HuH-7.5 (cell line): Measurements from ENCODE around the gene ARHGAP23.
"Not testable (repeated sequence)": the region's sequence is repeated elsewhere in the genome, so short reads cannot be mapped to it uniquely, and the experiment has no call there.

Experiments used
- DNase-seq: peaks from one replicate; pipeline ENCODE4 v3.0.0; 2011; ENCODE audit warnings: low spot score

Gene ARHGAP23

DNA sequence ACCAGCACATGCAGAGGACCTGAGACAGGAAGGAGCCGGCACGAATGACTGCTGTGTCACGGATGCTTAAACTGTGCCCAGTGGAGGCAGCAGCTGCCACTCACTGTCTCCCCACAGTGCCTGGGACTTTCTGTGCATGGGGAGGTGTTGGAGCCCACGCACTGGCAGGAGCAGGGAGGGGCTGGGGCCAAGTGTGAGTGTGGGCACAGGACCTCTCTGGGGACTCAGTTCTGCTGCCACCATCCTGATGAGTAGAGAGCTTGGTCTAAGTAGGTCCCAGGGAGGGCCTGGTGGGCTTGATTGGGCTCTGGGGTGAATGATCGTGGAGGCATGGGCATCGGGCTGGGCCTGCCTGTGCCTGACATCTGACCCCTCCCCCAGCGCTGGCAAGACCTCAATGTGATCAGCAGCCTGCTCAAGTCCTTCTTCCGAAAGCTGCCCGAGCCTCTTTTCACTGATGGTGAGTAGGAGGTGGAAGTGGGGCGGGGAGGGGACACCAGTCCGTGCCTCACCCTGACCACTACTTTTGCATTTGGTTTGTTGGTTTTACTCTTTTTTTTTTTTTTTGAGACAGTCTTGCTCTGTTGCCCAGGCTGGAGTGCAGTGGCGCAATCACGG lies 57.5 kb downstream of the ARHGAP23 start:
- DNase-seq = not testable (repeated sequence)

- not testable (repeated sequence) for DNase-seq
Measured at GRCh38 chr17:38489774-38490173, 61.5 kb downstream of the ARHGAP23 start.

DNA sequence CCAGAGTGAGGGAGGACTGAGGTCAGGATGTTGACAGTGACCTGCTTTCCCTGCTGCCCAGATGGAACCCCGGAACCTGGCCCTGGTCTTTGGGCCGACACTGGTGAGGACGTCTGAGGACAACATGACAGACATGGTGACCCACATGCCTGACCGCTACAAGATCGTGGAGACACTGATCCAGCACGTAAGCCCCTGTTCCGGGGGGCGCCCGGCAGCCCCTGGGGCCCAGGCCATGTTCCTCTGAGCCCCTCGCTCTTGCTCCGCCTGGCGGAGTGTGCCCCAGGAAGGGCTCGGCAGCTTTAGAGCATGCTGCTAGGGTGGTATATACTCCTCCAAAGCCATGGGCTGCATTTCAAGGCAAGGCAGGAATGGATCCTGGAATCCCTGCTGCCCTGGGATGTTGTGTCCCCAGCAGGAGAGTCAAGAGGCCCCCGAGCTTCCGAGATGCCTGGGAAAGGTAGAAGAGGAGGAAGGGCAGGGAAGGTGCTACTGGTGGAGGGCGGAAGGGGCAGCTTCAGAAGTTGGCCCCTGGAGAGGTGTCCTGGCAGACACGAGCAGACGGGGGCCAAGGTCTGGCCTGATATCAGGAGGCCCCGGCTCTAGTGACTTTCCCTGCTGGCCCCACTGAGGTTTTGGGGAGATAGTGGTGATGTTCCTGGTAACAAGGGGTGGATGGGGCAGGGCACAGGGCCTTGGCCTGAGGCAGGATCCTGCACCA lies 63.2 kb downstream of the ARHGAP23 start:
- not testable (repeated sequence) for DNase-seq

- not testable (repeated sequence) for DNase-seq
Measured at GRCh38 chr17:38492067-38493040, 64.1 kb downstream of the ARHGAP23 start.

DNA sequence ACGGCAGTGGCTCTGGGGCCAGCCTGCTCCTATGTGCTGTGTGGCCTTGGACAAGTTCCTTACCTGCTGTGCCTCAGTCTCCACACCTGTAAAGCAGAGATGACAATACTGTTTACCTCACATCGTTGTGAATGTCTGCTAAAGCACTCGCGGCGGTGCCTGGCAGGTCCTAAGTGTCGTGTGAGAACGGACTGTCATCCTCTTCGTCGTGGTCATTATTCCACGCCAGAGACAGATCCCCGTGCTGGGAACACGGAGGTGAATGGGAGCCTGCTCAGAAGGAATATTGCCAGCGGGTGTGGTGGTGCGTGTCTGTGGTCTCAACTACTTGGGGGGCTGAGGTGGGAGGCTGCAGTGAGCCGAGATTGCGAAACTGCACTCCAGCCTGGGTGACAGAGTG lies 65.9 kb downstream of the ARHGAP23 start:
- not testable (repeated sequence) for DNase-seq

DNA sequence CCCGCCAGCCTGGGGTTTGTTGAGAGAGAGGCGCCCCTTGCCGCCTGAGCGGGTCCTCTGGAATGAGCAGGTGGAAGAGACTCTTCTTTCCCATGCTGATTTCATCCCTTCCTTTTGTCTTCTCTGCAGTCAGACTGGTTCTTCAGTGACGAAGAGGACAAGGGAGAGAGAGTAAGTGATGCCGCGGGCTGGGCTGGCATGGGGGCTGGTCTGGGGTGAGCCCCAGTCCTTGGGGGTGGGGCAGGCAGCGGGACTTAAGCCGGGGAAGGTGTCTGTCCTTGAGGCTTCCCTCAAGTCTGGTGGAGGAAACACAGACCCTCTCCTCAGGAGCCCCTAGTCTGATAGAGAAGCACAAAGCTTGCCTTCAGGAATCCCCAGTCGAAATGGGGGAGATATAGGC lies 69.4 kb downstream of the ARHGAP23 start:
- not testable (repeated sequence) for DNase-seq

GRCh38 chr17:38498353-38498752 lies 70.1 kb downstream of the ARHGAP23 start:
- no peak for DNase-seq

DNA sequence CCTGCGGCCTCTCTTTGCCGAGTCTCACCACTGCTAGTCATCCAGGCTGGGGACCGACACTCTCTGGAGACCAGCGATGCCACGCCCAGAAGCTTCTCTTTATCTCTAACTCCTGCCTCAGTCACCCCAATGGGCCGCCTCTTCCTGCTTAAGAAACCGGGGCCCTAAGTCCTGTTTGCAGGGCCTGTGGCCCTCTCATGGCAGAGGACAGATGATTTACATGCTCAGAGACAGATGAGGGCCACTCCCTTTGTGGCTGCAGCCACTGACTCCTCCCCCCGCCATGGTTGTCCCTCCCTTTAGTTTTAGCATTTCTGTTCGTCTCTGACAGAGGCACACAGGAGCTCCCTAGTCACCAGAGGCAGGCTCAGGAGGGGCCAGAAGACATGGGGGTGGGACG lies 71.0 kb downstream of the ARHGAP23 start:
- DNase-seq = not testable (repeated sequence)

GRCh38 chr17:38501718-38502117 lies 73.5 kb downstream of the ARHGAP23 start:
- not testable (repeated sequence) for DNase-seq

DNA sequence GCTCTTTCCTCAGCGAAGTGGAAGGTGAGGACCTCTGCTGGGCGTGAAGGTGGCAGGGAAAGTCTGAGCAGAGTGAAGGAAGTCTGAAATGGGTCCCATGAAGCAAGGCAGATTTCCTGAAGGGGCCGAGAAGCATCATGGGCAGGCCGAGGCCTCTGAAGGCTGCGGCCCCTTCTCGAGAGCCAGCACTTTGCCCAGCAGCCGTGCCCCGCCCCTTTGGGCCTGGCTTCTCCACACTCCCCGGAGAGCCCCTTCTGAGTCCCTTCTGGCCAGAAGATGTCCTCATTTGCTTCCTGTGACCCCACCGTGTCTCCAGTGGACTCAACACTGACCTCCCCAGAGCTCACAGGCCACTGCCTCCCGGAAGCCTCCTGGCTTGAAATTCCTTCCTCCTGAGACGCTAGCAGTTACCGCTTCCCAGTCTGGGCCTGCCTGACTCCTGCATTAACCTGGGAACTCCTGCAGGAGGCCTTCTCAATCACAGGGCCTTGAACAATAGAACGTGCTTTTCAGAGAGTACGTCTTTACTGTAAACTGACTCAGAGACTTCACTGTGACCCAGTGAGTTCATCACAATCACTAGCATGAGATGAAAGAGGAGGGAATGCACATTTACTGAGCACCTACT lies 75.1 kb downstream of the ARHGAP23 start:
- not testable (repeated sequence) for DNase-seq

GRCh38 chr17:38504216-38504615 lies 76.0 kb downstream of the ARHGAP23 start:
- DNase-seq = no peak

- DNase-seq = no peak
Measured at GRCh38 chr17:38507436-38507835, 79.2 kb downstream of the ARHGAP23 start.

GRCh38 chr17:38507921-38508569 lies 79.8 kb downstream of the ARHGAP23 start:
- no peak for DNase-seq

DNA sequence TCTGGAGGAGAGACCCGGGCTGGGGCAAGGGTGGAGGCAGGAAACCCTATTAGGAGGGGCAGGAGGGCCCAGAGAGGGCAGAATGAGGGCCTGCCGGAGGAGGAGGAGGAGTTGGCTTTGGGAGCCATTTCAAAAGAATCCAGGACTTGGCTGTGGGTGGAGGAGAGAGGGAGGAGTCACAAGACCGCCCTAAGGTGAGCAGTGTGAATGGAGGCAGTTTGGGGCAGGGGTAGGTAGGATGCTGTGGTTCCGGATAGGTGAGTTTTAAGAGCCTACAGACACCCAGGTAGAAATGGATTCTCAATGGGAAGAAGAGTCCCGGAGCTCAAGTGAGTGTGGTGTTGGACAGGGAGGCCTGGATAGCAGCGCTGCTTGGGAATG lies 80.3 kb downstream of the ARHGAP23 start:
- DNase-seq = no peak

DNA sequence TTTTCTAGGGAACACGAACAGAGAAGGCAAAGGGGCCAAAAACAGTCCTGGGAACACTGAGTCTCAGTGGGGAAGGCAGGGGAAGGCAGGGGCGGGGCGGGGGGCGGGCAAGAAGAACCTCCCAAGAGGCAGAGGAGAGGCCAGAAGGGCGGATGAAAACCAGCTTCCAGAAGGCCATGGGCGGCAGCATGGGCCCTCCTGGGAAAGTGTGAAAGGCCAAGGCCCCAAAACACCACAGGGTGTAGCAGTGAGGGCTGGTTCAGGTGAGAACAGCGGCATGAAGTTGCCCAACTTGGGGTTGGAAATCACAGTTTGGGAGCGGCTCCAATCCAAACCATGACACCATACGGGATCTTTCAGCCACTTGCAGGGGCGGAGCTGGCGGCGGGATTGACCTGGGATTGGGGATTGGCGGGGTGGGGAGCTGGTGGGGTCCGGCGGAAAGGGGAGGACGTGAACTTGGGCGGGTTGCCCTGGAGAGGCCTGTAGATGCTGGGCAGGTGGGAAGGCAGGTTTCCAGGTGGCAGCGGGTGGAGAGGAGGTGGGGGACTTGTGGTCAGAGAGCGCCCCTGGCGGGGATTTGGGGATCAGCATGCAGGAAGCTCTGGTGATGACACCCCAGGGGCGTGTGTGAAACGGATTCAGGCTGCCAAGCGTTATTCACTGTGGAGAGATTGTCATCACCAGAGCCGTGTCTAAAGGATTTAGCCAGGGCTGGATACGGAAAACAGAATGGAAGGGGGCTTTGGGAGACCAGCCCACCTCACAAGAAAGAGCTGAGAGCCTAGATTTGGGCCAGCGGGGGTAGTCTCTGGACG lies 80.9 kb downstream of the ARHGAP23 start:
- DNase-seq = peak; percentile 91

- DNase-seq = no peak
Measured at GRCh38 chr17:38509772-38510420, 81.6 kb downstream of the ARHGAP23 start.

- peak; percentile 67 for DNase-seq
Measured at GRCh38 chr17:38510421-38511149, 82.3 kb downstream of the ARHGAP23 start.

GRCh38 chr17:38511150-38512108 lies 83.2 kb downstream of the ARHGAP23 start:
- no peak for DNase-seq
